HepG2 (cell line): ENCODE data around the gene SLC35F6. TPM values are rescaled to one million over a fixed set of nuclear protein-coding genes. Genes with fewer than 3 reads are reported as not detected.

Experiments used
- ELF1 ChIP-seq: sonication (generic); formaldehyde crosslinking; IDR thresholded peaks from 2 replicates; pipeline ENCODE4 v1.4.0; 2020; ENCODE audit warnings: missing genetic modification reagents
- ERF ChIP-seq: IDR thresholded peaks from 2 replicates; pipeline ENCODE4 v1.6.1; 2018; ENCODE audit warnings: missing biosample characterization, missing genetic modification reagents
- FOSL1 ChIP-seq: sonication (generic); formaldehyde crosslinking; IDR thresholded peaks from 2 replicates; pipeline ENCODE4 v1.9.0; 2021; ENCODE audit warnings: missing genetic modification reagents, borderline replicate concordance
- FOXA3 ChIP-seq: IDR thresholded peaks from 2 replicates; pipeline ENCODE4 v1.6.1; 2016; ENCODE audit warnings: missing genetic modification reagents, missing compliant biosample characterization
- GABPA ChIP-seq, 2 experiments: IDR thresholded peaks; 2 replicates each; pipeline ENCODE4 v1.6.1; 2011 to 2016; ENCODE audit warnings: low read depth in 2 of 2, low read length in 1 of 2, missing biosample characterization in 1 of 2, missing genetic modification characterization in 1 of 2
- GMEB2 ChIP-seq: IDR thresholded peaks from 2 replicates; pipeline ENCODE4 v1.6.1; 2016; ENCODE audit warnings: missing biosample characterization, missing genetic modification reagents, low read depth
- GRHL1 ChIP-seq: sonication (generic); formaldehyde crosslinking; conservative IDR thresholded peaks from 2 replicates; pipeline ENCODE4 v1.8.0; 2022; ENCODE audit warnings: missing genetic modification reagents
- HDAC2 ChIP-seq: sonication (generic); formaldehyde crosslinking; IDR thresholded peaks from 2 replicates; pipeline ENCODE4 v1.4.0; 2020; ENCODE audit warnings: missing genetic modification reagents
- IKZF5 ChIP-seq: IDR thresholded peaks from 2 replicates; pipeline ENCODE4 v1.6.1; 2018; ENCODE audit warnings: missing genetic modification reagents, mild to moderate bottlenecking, missing compliant biosample characterization
- NFYB ChIP-seq: sonication (generic); formaldehyde crosslinking; IDR thresholded peaks from 2 replicates; pipeline ENCODE4 v1.4.0; 2020; ENCODE audit warnings: missing genetic modification reagents
- ONECUT2 ChIP-seq: sonication (generic); formaldehyde crosslinking; IDR thresholded peaks from 2 replicates; pipeline ENCODE4 v1.4.0; 2020; ENCODE audit warnings: missing genetic modification reagents
- SALL1 ChIP-seq: sonication (generic); formaldehyde crosslinking; IDR thresholded peaks from 2 replicates; pipeline ENCODE4 v1.8.0; 2022; ENCODE audit warnings: mild to moderate bottlenecking, missing genetic modification reagents
- SRF ChIP-seq: IDR thresholded peaks from 2 replicates; pipeline ENCODE4 v1.6.1; 2011; ENCODE audit warnings: mild to moderate bottlenecking, low read depth, low read length, moderate library complexity
- THAP7 ChIP-seq: sonication (generic); formaldehyde crosslinking; IDR thresholded peaks from 2 replicates; pipeline ENCODE4 v1.8.1; 2023; ENCODE audit warnings: mild to moderate bottlenecking, missing genetic modification reagents
- ZKSCAN8 ChIP-seq: IDR thresholded peaks from 2 replicates; pipeline ENCODE4 v1.6.1; 2016; ENCODE audit warnings: borderline replicate concordance, missing genetic modification reagents, missing compliant biosample characterization
- ZNF747 ChIP-seq: sonication (generic); formaldehyde crosslinking; IDR thresholded peaks from 2 replicates; pipeline ENCODE4 v1.8.1; 2023; ENCODE audit warnings: missing genetic modification reagents, mild to moderate bottlenecking, borderline replicate concordance
- ZNF761 ChIP-seq: sonication (generic); formaldehyde crosslinking; conservative IDR thresholded peaks from 2 replicates; pipeline ENCODE4 v1.4.0; 2020; ENCODE audit warnings: mild to moderate bottlenecking, missing genetic modification reagents
- ZNF839 ChIP-seq: sonication (generic); formaldehyde crosslinking; IDR thresholded peaks from 2 replicates; pipeline ENCODE4 v1.4.0; 2020; ENCODE audit warnings: missing genetic modification reagents, mild to moderate bottlenecking, borderline replicate concordance
- ZSCAN20 ChIP-seq: sonication (generic); formaldehyde crosslinking; IDR thresholded peaks from 2 replicates; pipeline ENCODE4 v1.4.0; 2020; ENCODE audit warnings: missing genetic modification reagents, mild to moderate bottlenecking, borderline replicate concordance
- ZSCAN21 ChIP-seq: sonication (generic); formaldehyde crosslinking; IDR thresholded peaks from 2 replicates; pipeline ENCODE4 v1.8.0; 2022; ENCODE audit warnings: mild to moderate bottlenecking, missing genetic modification reagents, moderate library complexity, borderline replicate concordance
- polyA plus RNA-seq, 8 experiments: library from polyadenylated mRNA; depleted of rRNA in 3 of 8; stranded (reverse) in 7 of 8; unstranded in 1 of 8; fragments of >200 nt; fragmentation: Illumina TruSeq in 4 of 8; extraction: Trizol in 4 of 8; gene quantifications; 2 replicates each; pipeline versions ENCODE4 v1.2.1 to v1.2.3, GENCODE V29; 2011 to 2016; ENCODE audit warnings: low read depth in 4 of 8, missing spikeins in 1 of 8, mixed read lengths in 1 of 8; ENCODE audit not compliant: insufficient read depth in 1 of 8
- total RNA-seq, 5 experiments: library from RNA; depleted of rRNA; stranded (reverse); fragments of >200 nt; fragmentation: Illumina TruSeq; extraction: Trizol; gene quantifications; 2 replicates each; pipeline ENCODE4 v1.2.3, GENCODE V29; 2016; ENCODE audit warnings: low read depth in 1 of 5

SLC35F6 gene
- total and polyA plus RNA-seq, 2 of the 13 experiments (the other 11 are each of a cell fraction or from before 2014, with no cell fraction given), result 15.2 to 21.2 TPM

- TF ChIP-seq GABPA (IDR thresholded peaks at IDR 0.05; ENCODE audit: low read depth, low read length) (no peak), GABPA (CRISPR knock-in tag; IDR thresholded peaks at IDR 0.05; ENCODE audit: low read depth) (peak; percentile 61), FOSL1 (peak; percentile 51; the same call in 1 of the 2 replicates), SRF (peak; percentile 36; the same call in 1 of the 2 replicates), ZNF747 (peak; percentile 94), ZSCAN21 (CRISPR knock-in tag) (peak; percentile 95), SALL1 (peak; percentile 89), ONECUT2 (CRISPR knock-in tag) (peak; percentile 86), ZSCAN20 (peak; percentile 98), ERF (CRISPR knock-in tag) (peak; percentile 100), IKZF5 (CRISPR knock-in tag) (peak; percentile 96), ZKSCAN8 (CRISPR knock-in tag) (peak; percentile 89), HDAC2 (peak; percentile 92), THAP7 (peak; percentile 92; the same call in 1 of the 2 replicates), GRHL1 (CRISPR knock-in tag) (peak; percentile 77; the same call in 1 of the 2 replicates), ELF1 (CRISPR knock-in tag) (peak; percentile 44; the same call in 1 of the 2 replicates), ZNF761 (CRISPR knock-in tag) (peak; percentile 82), NFYB (CRISPR knock-in tag) (peak; percentile 100), GMEB2 (CRISPR knock-in tag) (peak; percentile 83), FOXA3 (peak; percentile 76), ZNF839 (CRISPR knock-in tag) (no peak)
Measured at GRCh38 chr2:26785431-26786206, 21.5 kb downstream of the SLC35F6 start, which contains the start of gene CENPA (continued).
